T-helper 22 cell (primary cell): ENCODE data around the gene MACROD2.

ENCODE experiments used
- DNase-seq: peaks from one replicate; pipeline ENCODE4 v3.0.0-alpha.2; 2020; ENCODE audit warnings: low read depth

Gene MACROD2

GRCh38 chr20:15288106-15288505, 1292.8 kb downstream of the MACROD2 start:
- DNase-seq, result no peak

- DNase-seq, result no peak
These were observed 1294.0 kb downstream of the MACROD2 start for GRCh38 chr20:15289337-15289736.

GRCh38 chr20:15292405-15292804, 1297.1 kb downstream of the MACROD2 start:
- no peak for DNase-seq

- no peak for DNase-seq
These were observed 1301.1 kb downstream of the MACROD2 start for GRCh38 chr20:15296422-15296821.

GRCh38 chr20:15297059-15297875, 1302.0 kb downstream of the MACROD2 start:
- DNase-seq, result no peak

- no peak for DNase-seq
These were observed 1306.8 kb downstream of the MACROD2 start for GRCh38 chr20:15302075-15302474.

- DNase-seq, result no peak
These were observed 1315.0 kb downstream of the MACROD2 start for GRCh38 chr20:15310361-15310760.

- DNase-seq, result no peak
These were observed 1321.2 kb downstream of the MACROD2 start for GRCh38 chr20:15316556-15316955.

- DNase-seq, result no peak
These were observed 1322.4 kb downstream of the MACROD2 start for GRCh38 chr20:15317546-15318232.

GRCh38 chr20:15318682-15319081, 1323.4 kb downstream of the MACROD2 start:
- DNase-seq, result no peak

GRCh38 chr20:15319439-15319838, 1324.1 kb downstream of the MACROD2 start:
- DNase-seq, result no peak

GRCh38 chr20:15320941-15321340, 1325.6 kb downstream of the MACROD2 start:
- no peak for DNase-seq

- no peak for DNase-seq
These were observed 1331.8 kb downstream of the MACROD2 start for GRCh38 chr20:15327123-15327522.

- no peak for DNase-seq
These were observed 1332.8 kb downstream of the MACROD2 start for GRCh38 chr20:15328084-15328483.

GRCh38 chr20:15332711-15333160, 1337.4 kb downstream of the MACROD2 start:
- no peak for DNase-seq

- DNase-seq, result no peak
These were observed 1337.9 kb downstream of the MACROD2 start for GRCh38 chr20:15333170-15333569.

GRCh38 chr20:15336011-15336410, 1340.7 kb downstream of the MACROD2 start:
- DNase-seq, result no peak

GRCh38 chr20:15336536-15336935, 1341.2 kb downstream of the MACROD2 start:
- DNase-seq, result no peak

GRCh38 chr20:15339264-15339663, 1343.9 kb downstream of the MACROD2 start:
- DNase-seq, result no peak

GRCh38 chr20:15342991-15343523, 1347.7 kb downstream of the MACROD2 start:
- no peak for DNase-seq

GRCh38 chr20:15345287-15345686, 1350.0 kb downstream of the MACROD2 start:
- no peak for DNase-seq

- no peak for DNase-seq
These were observed 1351.5 kb downstream of the MACROD2 start for GRCh38 chr20:15346657-15347280.

GRCh38 chr20:15359056-15359455, 1363.7 kb downstream of the MACROD2 start:
- DNase-seq, result no peak
